RKO (cell line): ENCODE measurements around the gene ASCC3.

Experiments
- DNase-seq: peaks from one replicate; pipeline ENCODE4 v3.0.0-alpha.2; 2016; ENCODE audit warnings: low spot score

ASCC3 gene

DNA sequence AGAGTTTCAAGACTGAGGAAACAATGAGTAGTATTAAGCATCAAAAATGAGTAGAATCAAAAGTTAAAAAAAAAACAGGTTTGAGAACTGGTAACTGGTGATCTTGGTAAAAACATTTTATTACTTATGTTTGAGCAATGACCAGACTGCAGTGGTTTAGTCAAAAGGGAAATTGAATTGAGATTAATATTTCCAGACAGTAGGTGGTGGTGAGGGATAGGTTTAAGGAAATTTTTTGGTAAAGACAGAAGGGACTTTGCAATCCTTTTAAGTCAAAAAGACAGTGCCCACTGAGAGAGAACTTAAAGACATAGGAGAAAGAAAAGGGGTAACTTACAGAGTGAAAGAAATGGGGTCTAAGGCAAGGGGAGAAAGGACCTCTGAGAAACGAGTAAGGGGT lies 156.9 kb downstream of the ASCC3 start:
- no peak for DNase-seq

DNA sequence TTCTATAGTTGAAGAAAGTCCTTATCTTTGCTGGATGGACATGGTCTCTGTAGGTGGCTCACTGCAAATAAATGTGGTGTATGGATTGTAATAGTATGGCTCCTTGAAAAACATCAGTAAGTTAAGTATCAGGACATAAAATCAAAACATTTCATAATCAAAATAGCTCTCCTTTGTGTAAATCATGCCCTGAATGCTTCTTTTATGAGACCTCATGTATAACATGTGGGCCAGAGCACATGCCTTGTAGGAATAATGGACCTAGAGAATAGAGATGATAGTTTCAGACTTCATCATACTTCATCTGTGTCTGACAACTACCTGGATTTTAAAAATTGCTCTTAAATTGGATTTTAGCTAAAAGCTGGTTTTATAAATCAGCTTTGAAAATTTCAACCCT lies 159.9 kb downstream of the ASCC3 start:
- DNase-seq, result no peak

DNA sequence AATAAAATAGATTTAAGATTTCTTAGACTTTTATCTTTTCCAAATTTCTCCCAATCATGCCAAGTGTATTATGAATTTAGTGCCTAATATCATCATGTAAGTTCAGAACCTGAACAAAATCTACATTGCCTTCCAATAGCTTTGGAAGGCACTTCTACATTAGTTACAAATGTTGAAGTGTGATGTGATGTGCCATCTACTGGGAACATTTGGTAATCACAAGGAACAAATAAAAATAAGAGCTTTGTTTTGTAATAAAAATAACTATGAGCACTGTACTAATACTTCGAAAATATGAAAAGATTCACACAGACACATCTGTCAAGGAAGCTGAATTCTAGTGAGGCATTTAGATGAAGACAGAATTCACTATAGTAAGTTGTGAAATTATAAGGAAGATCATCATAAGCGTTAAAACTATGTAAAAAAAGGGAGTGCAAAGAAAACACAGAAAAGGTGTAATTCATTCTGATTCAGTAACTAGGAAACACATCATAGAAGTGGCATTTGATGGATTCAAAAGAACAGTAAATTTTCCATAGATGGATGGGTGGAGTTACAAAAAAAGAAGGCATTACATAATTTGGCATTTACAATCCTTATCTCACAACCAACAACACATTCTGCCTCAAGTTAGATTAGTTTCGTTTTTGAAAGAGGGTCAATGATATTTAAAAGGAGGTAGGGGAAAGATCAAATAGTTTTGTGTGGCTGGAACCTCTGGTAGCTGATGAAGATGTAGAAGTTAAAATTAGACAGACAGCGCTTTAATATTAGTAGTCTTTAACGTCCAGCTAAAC lies 161.0 kb downstream of the ASCC3 start:
- DNase-seq, result peak; percentile 60

DNA sequence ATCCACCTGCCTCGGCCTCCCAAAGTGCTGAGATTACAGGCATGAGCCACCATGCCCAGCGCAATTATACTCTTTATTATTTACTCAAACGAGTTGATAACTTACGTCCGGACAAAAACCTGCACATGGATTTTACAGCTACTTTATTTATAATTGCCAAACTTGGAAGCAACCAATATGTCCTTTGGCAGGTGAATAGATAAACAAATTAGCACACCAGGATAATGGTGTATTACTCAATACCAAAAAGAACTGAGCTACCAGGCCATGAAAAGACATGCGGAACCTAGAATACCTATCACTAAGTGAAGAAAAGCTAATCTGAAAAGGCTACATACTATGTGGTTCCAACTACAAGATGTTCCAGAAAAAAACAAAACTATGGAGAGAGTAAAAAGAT lies 168.1 kb downstream of the ASCC3 start:
- no peak for DNase-seq

DNA sequence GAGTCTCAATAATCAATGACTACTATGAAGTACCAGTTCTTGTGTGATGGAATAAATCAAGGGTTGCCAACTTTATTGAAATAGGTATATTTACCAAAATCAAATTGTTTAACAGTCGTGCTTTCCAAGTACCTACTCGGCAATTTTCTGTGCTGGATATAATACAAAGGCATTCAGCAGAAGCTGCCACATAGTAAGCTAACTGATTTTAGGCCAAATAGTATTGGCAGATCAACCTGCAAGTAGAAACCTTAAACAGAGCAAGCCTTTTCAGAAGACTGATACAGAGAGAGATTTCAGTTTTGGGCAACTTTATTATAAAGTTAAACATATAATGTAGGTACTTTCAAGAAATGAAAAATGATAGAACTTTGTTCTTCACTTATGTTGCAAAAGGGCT lies 174.6 kb downstream of the ASCC3 start:
- no peak for DNase-seq

DNA sequence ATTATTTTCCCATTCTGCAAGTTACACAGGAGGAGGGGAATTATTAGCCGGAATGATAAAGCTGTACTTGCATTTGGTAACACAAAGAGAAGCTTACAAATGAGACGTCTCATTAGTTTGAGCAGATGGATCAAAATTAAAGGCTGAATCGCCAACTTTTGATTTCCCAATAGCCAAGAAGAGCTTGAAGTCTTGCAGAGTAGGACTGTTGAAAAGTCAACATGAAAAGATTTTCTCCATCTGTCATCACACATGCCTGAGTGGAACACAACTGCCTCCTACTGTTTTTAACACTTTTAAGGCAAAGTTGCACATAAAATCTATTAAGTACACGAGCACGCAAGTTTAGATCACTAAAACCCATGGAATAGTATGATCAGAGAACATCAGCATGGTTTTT lies 176.2 kb downstream of the ASCC3 start:
- DNase-seq, result no peak

DNA sequence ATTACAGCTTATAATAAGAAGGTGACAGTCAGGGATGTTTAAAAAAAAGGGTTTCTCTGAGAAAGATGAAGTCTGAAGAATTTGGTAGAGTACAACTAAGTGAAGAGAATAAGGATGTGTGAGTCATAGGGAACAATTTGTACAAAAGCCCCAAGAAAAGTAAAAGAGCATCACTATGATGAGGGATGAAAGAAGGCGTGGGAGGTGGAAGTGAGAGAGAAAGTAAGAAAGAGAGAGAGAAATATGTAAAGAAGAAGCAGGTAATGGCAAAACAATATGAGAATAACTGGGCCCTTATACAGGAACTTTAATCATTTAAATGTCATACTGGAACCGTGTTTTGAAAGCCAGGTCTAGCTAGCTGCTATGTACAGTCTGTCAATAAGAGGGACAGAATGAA lies 179.4 kb downstream of the ASCC3 start:
- no peak for DNase-seq

DNA sequence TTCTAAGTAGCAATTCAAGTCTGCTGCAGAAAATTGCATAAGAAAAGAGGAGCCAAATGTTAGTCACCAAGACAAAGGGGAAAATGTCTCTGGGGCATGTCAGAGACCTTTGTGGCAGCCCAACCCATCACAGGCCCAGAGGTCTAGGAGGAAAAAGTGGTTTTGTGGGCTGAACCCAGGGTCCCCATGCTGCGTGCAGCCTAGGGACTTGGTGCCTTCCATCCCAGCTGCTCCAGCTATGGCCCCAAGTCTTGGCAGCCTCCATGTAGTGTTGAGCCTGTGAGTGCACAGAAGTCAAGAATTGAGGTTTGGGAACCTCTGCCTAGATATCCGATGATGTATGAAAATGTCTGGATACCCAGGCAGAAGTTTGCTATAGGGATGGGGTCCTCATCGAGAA lies 181.1 kb downstream of the ASCC3 start:
- DNase-seq, result no peak

DNA sequence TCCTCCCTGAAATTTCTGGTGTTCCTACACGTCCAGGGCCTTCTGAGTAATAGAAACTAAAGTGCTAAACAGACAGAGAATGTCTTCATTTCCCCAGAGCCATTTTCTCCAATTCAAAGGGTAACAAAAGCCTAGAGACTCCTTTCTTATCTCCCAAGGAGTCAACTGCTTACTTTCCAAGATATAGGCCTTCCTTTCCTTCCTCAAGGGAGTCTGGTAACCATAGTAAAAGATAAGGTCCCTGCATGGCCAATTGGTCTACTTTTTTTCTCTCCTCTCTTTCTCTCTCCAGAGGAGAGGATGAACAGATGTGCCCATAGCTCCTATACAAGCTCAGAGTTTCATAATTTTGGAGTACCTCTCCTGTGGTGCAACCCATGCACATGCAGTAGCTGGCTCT lies 185.7 kb downstream of the ASCC3 start:
- DNase-seq, result no peak

DNA sequence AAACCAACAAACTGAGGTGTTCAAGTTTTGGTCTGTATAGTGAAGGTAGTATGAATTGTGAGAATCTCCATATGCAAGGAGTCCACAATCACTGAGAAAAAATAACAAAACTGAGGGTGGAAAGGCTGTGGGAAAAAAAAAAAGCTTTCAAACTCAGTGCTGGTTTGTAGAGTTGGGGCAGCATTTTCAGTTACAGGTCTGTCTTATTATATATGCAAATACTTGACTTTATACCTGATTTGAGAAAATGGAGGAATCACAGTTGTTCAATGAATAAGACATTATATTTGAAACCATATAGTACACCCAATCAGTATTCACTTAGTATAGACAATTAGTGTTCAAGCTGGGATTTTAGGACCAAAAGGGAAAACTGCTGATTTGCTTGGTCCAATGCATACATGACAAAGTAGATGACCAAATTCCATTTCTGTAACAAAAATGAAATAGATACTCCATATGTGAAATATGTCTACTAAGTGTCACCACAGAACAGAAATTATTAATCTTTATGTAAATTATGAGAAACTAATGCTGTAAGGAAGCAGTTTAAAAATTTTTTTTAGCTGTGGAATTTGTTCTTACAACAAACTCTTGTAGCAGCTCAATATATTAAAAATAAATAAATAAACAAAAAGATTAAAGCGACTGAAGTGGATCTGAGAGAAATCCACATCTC lies 187.7 kb downstream of the ASCC3 start:
- no peak for DNase-seq

DNA sequence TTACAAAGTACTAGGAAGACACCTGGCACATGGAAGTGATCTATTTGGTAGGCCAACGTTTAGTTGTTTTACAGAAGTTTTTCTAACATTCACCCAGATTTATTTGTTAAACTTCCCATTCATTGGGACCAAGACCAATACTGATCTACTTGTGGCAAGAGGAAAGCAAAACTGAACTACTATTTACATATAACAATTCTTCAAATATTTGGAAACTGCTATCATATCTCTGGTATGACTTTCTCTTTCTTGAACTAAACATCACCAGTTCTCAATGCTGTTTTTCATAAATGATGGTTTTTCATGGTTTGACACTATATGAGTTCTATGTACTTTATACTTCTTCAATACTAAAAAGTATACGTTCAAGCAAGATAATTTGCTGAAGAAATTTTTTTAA lies 189.2 kb downstream of the ASCC3 start:
- no peak for DNase-seq

DNA sequence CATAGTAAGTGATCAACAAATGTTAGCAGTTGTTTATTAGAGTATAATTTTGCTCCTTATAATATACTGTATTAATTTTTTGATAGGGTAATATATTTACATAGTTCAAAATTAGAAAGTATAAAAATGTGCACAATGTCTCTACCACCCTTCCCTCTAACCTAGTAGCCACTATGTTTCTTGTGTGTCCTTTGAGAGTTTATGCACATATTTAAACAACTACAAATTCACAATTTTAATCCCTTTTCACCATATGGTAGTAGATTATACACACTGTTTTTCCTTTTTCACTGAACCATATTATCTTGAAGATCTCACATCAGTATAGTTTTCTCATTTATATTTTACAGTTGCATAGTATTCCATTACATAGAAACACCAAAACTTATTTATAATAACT lies 194.9 kb downstream of the ASCC3 start:
- no peak for DNase-seq

DNA sequence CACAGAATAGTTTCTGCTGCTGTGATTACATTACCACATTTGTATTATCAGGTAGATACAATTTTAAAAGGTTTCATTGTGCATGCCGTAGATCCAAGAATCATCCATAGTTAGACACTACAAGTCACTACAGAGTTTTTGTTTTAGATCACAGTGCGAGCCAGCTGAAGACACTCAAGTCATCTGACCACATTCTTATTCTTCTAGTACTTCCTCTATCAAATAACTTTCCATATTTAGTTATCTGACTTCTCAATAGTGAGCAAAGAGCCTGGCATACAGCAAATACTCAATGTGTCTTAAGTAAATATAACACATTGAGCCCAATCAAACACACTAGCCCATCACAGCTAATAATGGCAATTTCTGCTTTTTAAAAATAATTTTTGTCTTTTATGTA lies 195.4 kb downstream of the ASCC3 start:
- DNase-seq, result no peak

DNA sequence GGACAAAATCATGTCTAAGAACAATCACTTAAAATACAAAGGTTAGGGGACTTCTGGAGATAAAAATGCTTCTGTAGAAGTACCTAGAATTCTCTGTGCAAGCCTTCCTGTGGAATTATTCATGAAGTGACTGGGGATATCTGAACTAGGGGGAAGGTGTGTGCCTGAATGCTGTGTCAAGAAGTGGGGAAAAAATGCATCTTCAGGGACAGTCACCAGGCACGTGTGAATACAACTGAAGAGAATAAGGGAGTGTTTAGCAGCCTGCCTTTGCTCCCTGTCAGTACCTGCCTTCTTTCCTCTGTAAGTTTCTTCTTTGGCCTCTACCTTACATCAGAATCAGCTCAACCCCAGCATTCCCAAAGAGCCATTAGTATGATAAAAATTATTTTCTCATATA lies 201.0 kb downstream of the ASCC3 start:
- DNase-seq, result no peak

DNA sequence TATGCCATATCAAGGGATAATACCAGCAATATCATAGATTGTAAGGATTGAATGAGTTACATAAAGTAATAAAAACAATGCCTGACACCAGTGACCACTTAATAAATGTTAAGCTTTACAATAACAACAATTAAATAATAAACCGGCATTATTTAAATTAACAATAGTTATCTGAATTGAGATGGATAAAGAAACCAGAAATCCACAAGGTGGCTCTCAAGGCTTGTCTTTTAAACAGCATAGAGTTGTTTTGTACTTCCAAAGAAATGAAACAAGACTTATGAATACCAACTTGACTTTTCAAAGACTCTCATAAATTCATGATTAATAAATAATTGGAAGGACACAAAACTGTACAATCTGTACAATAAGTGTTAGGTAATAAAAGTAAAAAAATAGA lies 203.1 kb downstream of the ASCC3 start:
- DNase-seq, result peak; percentile 39

DNA sequence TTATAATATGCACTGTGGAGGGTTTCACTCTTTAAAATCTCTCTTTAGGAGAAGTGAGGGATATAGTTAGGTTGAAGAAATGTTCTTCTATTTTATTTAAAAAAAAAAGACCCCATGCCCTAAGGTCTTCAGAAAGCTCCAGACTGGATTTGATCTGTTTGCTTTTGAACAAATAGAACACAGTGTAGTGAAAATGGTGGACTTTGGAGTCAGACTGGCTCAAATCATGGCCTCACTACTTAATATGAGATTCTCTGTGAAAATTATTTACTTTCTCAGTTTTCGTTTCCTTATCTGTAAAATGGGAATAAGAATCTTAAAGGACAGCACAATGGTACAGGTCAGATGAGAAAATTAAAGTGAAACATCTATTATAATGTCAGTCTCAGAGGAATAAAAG lies 203.9 kb downstream of the ASCC3 start:
- DNase-seq, result no peak

DNA sequence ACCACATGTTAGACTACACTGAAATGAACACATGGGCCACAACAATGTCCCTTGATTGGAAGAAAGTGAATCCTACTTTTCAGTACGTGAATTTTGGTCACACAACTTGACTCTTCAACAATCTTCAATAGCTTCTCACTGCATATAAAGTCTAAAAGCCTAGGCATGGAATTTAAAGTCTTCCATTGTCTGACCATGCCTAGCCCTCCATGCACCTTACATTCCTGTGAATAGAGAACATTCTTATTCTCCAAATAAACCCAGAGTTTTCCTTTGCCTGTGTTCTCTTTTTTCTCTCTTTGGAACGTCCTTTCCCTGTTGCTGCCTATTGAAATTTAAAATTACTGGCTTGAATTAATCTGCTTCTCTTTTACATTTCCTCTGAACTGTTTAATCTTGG lies 207.5 kb downstream of the ASCC3 start:
- DNase-seq, result no peak

DNA sequence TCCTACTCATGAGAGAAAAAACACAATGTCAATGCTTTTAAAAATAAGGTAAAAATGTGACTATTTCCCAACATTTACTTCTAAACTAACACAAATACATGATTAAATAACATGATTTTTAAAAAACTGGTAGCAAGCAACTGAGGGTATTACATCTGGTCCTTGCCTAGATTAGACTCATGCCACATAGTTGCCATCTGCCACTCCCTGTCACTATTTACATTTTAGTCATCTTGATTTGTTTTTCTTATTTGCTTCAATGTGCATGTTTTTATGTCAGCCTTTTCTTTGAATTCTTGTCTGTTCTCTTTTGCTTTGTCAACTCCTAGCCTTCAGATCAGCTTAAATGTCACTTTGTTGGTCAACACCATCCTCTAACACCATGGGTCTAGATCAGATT lies 209.4 kb downstream of the ASCC3 start:
- DNase-seq, result no peak

DNA sequence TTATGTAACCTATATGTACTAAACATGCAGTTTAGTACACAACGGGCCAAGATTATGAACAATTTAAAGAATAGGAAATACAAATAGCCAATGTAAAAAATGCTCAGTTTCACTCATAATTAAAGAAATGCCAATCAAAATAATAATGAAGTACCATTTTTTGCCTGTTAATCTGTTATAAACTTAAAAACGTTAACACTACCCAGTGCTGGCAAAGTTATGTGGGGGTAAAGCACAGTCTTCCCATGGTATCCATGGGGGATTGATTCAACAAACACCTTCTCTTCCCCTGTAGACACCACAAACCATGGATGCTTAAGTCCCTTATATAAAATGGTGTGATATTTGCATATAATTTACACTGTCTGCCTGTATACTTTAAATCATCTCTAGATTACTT lies 211.1 kb downstream of the ASCC3 start:
- DNase-seq, result no peak

DNA sequence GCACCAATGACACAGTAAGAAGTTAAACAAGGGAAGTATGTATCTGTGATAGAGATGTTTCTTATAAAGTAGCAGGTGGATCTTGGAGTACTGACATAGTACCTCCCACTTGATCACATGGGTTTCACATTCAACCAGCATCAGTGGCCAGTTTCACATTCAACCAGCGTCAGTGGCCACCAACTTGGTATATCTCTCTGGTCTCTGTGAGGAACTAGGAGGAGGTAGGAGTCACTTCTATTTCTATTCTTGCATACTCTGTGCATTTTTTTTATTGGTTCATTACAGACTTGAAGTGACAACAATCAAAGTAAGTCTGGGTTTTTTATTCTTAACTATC lies 216.1 kb downstream of the ASCC3 start:
- DNase-seq, result no peak

DNA sequence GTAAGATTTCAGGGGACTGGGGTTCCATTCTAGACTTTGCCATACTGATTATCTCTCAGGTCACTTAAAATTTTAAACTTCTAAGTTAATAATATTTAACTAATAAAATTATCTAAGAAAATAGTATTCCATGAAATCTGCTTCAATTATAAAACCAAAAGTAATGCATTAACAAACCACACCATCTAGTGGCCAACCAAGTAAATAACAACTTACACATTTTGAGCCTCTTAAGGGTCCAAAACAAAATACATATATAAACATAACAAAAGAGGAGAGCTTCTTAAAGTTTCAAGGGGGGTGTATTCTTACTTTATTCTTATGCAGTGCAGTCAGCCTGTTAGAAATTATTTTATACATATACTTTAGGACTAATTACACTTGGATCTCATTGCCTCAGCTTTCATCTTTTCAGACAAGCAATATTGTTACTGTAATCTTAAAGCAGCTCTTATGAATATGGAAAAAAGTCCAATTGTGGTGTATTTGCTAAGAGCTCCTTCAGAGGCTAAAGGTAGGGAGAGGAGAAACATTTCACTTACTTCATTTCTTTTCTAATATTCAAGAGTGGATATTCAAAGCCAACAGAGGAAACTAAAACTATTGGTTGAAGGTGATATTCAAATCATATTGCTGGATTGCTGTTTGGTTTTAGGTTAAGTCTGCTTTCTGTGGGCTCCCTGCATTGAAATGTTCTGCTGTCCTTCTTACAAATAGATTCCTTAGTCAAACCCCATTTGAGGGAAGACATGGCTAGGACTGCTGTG lies 216.7 kb downstream of the ASCC3 start:
- peak; percentile 56 for DNase-seq

DNA sequence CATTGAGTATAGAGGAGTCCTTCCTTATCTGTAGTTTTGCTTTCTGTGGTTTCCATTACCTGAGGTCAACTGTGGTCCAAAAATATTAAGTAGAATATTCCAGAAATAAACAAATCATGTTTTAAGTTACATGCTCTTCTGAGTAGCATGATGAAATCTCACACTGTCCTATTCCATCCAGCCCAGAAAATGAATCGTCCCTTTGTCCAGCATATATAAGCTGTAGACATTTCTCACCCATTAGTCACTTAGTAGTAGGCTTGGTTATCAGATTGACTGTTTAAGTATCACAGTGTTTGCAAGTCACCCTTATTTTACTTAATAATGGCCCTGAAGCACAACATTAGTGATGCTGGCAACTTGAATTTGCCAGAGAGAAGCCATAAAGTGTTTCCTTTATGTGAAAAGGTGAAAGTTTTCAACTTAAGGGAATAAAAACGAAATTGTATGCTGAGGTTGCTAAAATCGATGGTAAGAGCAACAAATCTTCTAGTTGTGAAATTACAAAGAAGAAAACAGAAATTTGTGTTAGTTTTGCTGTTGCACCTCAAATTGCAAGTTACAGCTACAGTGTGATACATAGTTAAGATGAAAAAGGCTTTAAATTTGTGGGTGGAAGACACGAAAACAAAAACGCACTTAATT lies 217.8 kb downstream of the ASCC3 start:
- DNase-seq, result peak; percentile 58

DNA sequence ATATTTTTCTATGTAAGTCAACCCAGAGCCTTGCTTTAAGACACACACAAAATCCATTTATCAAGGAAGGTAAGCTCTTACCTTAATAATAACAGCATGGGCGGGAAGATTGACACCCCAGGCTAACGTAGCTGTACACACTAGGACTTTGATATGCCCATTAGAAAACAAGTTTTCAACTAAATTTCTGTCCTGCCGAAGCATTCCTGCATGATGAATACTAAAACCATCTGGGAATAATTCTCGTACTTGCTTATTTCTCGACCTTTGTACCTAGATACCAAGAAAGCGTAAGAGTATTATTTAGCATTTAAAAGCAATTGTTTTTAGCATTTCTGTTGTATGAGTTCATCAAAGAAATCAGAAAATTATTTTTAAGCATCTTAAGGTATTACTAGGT lies 218.9 kb downstream of the ASCC3 start:
- DNase-seq, result no peak
